ENCODE data around the gene PDIA5.

DNA sequence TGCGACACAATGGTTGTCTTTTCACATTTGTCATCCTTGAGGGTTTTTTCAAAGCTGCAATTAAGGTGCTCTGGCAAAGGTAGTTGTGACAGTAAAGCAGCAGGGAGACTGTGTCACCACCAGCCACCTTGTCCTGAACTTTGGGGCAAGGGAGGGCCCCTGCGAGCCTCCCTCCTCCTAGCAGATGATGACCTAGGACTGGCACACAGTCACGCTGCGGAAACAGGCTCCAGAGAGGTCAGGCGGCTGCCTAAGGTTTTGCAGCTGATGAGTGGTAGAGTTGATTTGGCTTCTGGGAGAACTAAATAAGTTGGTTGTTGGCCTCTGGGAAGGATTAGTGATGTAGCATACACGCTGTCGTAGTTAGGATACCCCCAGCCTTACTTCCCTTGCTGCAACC is 62.7 kb downstream of the PDIA5 start:
- TF ChIP-seq ZFX (IDR thresholded peaks at IDR 0.05) (no peak), POLR2A (IDR thresholded peaks at IDR 0.05; ENCODE audit: borderline replicate concordance, extremely low read depth, insufficient read depth, insufficient read length) (no peak), ELF1 (IDR thresholded peaks at IDR 0.05; ENCODE audit: borderline replicate concordance, low read depth) (no peak), YY1 (IDR thresholded peaks at IDR 0.05; ENCODE audit: extremely low read depth, insufficient replicate concordance, low read depth, low read length) (no peak), SIN3A (IDR thresholded peaks at IDR 0.05; ENCODE audit: low read depth) (no peak), SP1 (IDR thresholded peaks at IDR 0.05; ENCODE audit: low read depth) (no peak), SRF (IDR thresholded peaks at IDR 0.05; ENCODE audit: low read depth) (no peak), POLR2AphosphoS5 (IDR thresholded peaks at IDR 0.05; ENCODE audit: low read depth, low read length) (no peak), EGR1 (IDR thresholded peaks at IDR 0.05; ENCODE audit: low read depth) (no peak), CEBPB (IDR thresholded peaks at IDR 0.05; ENCODE audit: low read depth) (no peak)
- TF ChIP-seq, protein P1, sequence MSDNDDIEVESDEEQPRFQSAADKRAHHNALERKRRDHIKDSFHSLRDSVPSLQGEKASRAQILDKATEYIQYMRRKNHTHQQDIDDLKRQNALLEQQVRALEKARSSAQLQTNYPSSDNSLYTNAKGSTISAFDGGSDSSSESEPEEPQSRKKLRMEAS (IDR thresholded peaks at IDR 0.05): no peak
- TF ChIP-seq, protein P2, sequence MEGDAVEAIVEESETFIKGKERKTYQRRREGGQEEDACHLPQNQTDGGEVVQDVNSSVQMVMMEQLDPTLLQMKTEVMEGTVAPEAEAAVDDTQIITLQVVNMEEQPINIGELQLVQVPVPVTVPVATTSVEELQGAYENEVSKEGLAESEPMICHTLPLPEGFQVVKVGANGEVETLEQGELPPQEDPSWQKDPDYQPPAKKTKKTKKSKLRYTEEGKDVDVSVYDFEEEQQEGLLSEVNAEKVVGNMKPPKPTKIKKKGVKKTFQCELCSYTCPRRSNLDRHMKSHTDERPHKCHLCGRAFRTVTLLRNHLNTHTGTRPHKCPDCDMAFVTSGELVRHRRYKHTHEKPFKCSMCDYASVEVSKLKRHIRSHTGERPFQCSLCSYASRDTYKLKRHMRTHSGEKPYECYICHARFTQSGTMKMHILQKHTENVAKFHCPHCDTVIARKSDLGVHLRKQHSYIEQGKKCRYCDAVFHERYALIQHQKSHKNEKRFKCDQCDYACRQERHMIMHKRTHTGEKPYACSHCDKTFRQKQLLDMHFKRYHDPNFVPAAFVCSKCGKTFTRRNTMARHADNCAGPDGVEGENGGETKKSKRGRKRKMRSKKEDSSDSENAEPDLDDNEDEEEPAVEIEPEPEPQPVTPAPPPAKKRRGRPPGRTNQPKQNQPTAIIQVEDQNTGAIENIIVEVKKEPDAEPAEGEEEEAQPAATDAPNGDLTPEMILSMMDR (IDR thresholded peaks at IDR 0.05 in 2 of 3, conservative IDR thresholded peaks at IDR 0.05 in 1 of 3; ENCODE audit: borderline replicate concordance in 1 of 3, insufficient read depth in 1 of 3, low read depth in 2 of 3, low read length in 2 of 3): no peak

All from HCT116 (cell line).